ENCODE data around the gene RAI1.

The RAI1 gene

GRCh38 chr17:17816240-17816814 lies 135.1 kb downstream of the RAI1 start:
- no peak overlapping the region for H3K4me3 ChIP-seq (ENCODE audit: extremely low read depth, insufficient read depth, low read length, poor library complexity, severe bottlenecking)
- no peaks in the 10 kb centered on the region for H3K9me3 ChIP-seq (ENCODE audit: control insufficient read depth, low read length)
- H3K27ac ChIP-seq (ENCODE audit: low read depth, low read length, severe bottlenecking) = no peak overlapping the region
- peaks cover 82% of the 10 kb centered on the region for H3K36me3 ChIP-seq (ENCODE audit: control insufficient read depth, insufficient read depth, low read length)
- WGBS, 2 experiments (ENCODE audit: insufficient coverage in 2 of 2) = 96 to 97% methylated on average over 17 to 22 of the region's 22 CpGs
- peaks cover 28% of the 10 kb centered on the region for H3K4me1 ChIP-seq (ENCODE audit: control insufficient read depth, insufficient read depth, low read length, poor library complexity, severe bottlenecking)

- no peak overlapping the region for H3K4me3 ChIP-seq (ENCODE audit: extremely low read depth, insufficient read depth, low read length, poor library complexity, severe bottlenecking)
- peaks cover 83% of the 10 kb centered on the region for H3K36me3 ChIP-seq (ENCODE audit: control insufficient read depth, insufficient read depth, low read length)
- 88 to 97% methylated on average over 9 to 21 of the region's 24 CpGs for WGBS, 2 experiments (ENCODE audit: insufficient coverage in 2 of 2)
- no peak overlapping the region for H3K27ac ChIP-seq (ENCODE audit: low read depth, low read length, severe bottlenecking)
- no peaks in the 10 kb centered on the region for H3K9me3 ChIP-seq (ENCODE audit: control insufficient read depth, low read length)
- peaks cover 27% of the 10 kb centered on the region for H3K4me1 ChIP-seq (ENCODE audit: control insufficient read depth, insufficient read depth, low read length, poor library complexity, severe bottlenecking)
These were observed 135.7 kb downstream of the RAI1 start for GRCh38 chr17:17816831-17817551.

- peaks cover 30% of the 10 kb centered on the region for H3K4me1 ChIP-seq (ENCODE audit: control insufficient read depth, insufficient read depth, low read length, poor library complexity, severe bottlenecking)
- H3K4me3 ChIP-seq (ENCODE audit: extremely low read depth, insufficient read depth, low read length, poor library complexity, severe bottlenecking) = no peak overlapping the region
- WGBS, 2 experiments (ENCODE audit: insufficient coverage in 2 of 2) = 95 to 96% methylated on average over 9 to 10 of the region's 10 CpGs
- H3K9me3 ChIP-seq (ENCODE audit: control insufficient read depth, low read length) = no peaks in the 10 kb centered on the region
- no peak overlapping the region for H3K27ac ChIP-seq (ENCODE audit: low read depth, low read length, severe bottlenecking)
- H3K36me3 ChIP-seq (ENCODE audit: control insufficient read depth, insufficient read depth, low read length) = peaks cover 88% of the 10 kb centered on the region
These were observed 136.3 kb downstream of the RAI1 start for GRCh38 chr17:17817552-17817947.

GRCh38 chr17:17818088-17818526 lies 136.8 kb downstream of the RAI1 start:
- peaks cover 36% of the 10 kb centered on the region for H3K4me1 ChIP-seq (ENCODE audit: control insufficient read depth, insufficient read depth, low read length, poor library complexity, severe bottlenecking)
- H3K27ac ChIP-seq (ENCODE audit: low read depth, low read length, severe bottlenecking) = no peak overlapping the region
- peaks cover 86% of the 10 kb centered on the region for H3K36me3 ChIP-seq (ENCODE audit: control insufficient read depth, insufficient read depth, low read length)
- no peaks in the 10 kb centered on the region for H3K9me3 ChIP-seq (ENCODE audit: control insufficient read depth, low read length)
- no peak overlapping the region for H3K4me3 ChIP-seq (ENCODE audit: extremely low read depth, insufficient read depth, low read length, poor library complexity, severe bottlenecking)
- 83 to 86% methylated on average over 8 to 10 of the region's 10 CpGs for WGBS, 2 experiments (ENCODE audit: insufficient coverage in 2 of 2)

GRCh38 chr17:17819111-17819510 lies 137.9 kb downstream of the RAI1 start:
- peaks cover 41% of the 10 kb centered on the region for H3K4me1 ChIP-seq (ENCODE audit: control insufficient read depth, insufficient read depth, low read length, poor library complexity, severe bottlenecking)
- H3K27ac ChIP-seq (ENCODE audit: low read depth, low read length, severe bottlenecking) = no peak overlapping the region
- 93 to 99% methylated on average over 6 of the region's 12 CpGs for WGBS, 2 experiments (ENCODE audit: insufficient coverage in 2 of 2)
- H3K4me3 ChIP-seq (ENCODE audit: extremely low read depth, insufficient read depth, low read length, poor library complexity, severe bottlenecking) = no peak overlapping the region
- peaks cover 76% of the 10 kb centered on the region for H3K36me3 ChIP-seq (ENCODE audit: control insufficient read depth, insufficient read depth, low read length)
- no peaks in the 10 kb centered on the region for H3K9me3 ChIP-seq (ENCODE audit: control insufficient read depth, low read length)

- WGBS, 2 experiments (ENCODE audit: insufficient coverage in 2 of 2) = 79 to 80% methylated on average over 9 to 11 of the region's 12 CpGs
- H3K4me3 ChIP-seq (ENCODE audit: extremely low read depth, insufficient read depth, low read length, poor library complexity, severe bottlenecking) = no peak overlapping the region
- H3K36me3 ChIP-seq (ENCODE audit: control insufficient read depth, insufficient read depth, low read length) = peaks cover 71% of the 10 kb centered on the region
- H3K27ac ChIP-seq (ENCODE audit: low read depth, low read length, severe bottlenecking) = no peak overlapping the region
- peaks cover 46% of the 10 kb centered on the region for H3K4me1 ChIP-seq (ENCODE audit: control insufficient read depth, insufficient read depth, low read length, poor library complexity, severe bottlenecking)
- H3K9me3 ChIP-seq (ENCODE audit: control insufficient read depth, low read length) = no peaks in the 10 kb centered on the region
These were observed 138.3 kb downstream of the RAI1 start for GRCh38 chr17:17819561-17819995.

- peaks cover 50% of the 10 kb centered on the region for H3K4me1 ChIP-seq (ENCODE audit: control insufficient read depth, insufficient read depth, low read length, poor library complexity, severe bottlenecking)
- H3K9me3 ChIP-seq (ENCODE audit: control insufficient read depth, low read length) = no peaks in the 10 kb centered on the region
- H3K4me3 ChIP-seq (ENCODE audit: extremely low read depth, insufficient read depth, low read length, poor library complexity, severe bottlenecking) = no peak overlapping the region
- WGBS, 2 experiments (ENCODE audit: insufficient coverage in 2 of 2) = 93 to 95% methylated on average over 6 of the region's 10 CpGs
- no peak overlapping the region for H3K27ac ChIP-seq (ENCODE audit: low read depth, low read length, severe bottlenecking)
- H3K36me3 ChIP-seq (ENCODE audit: control insufficient read depth, insufficient read depth, low read length) = peaks cover 66% of the 10 kb centered on the region
These were observed 138.8 kb downstream of the RAI1 start for GRCh38 chr17:17820046-17820445.

GRCh38 chr17:17820463-17821158 lies 139.4 kb downstream of the RAI1 start:
- Histone ChIP-seq H3K4me3 (ENCODE audit: extremely low read depth, insufficient read depth, low read length, poor library complexity, severe bottlenecking) (no peak overlapping the region), H3K9me3 (ENCODE audit: control insufficient read depth, low read length) (no peaks in the 10 kb centered on the region), H3K36me3 (ENCODE audit: control insufficient read depth, insufficient read depth, low read length) (peaks cover 61% of the 10 kb centered on the region), H3K4me1 (ENCODE audit: control insufficient read depth, insufficient read depth, low read length, poor library complexity, severe bottlenecking) (peaks cover 53% of the 10 kb centered on the region), H3K27ac (ENCODE audit: low read depth, low read length, severe bottlenecking) (no peak overlapping the region)
- 97 to 100% methylated on average over 5 to 6 of the region's 7 CpGs for WGBS, 2 experiments (ENCODE audit: insufficient coverage in 2 of 2)

- Histone ChIP-seq H3K27ac (ENCODE audit: low read depth, low read length, severe bottlenecking) (no peak overlapping the region), H3K36me3 (ENCODE audit: control insufficient read depth, insufficient read depth, low read length) (peaks cover 55% of the 10 kb centered on the region), H3K4me3 (ENCODE audit: extremely low read depth, insufficient read depth, low read length, poor library complexity, severe bottlenecking) (no peak overlapping the region), H3K4me1 (ENCODE audit: control insufficient read depth, insufficient read depth, low read length, poor library complexity, severe bottlenecking) (peaks cover 53% of the 10 kb centered on the region), H3K9me3 (ENCODE audit: control insufficient read depth, low read length) (no peaks in the 10 kb centered on the region)
- 67 to 71% methylated on average over 1 of the region's 1 CpG for WGBS, 2 experiments (ENCODE audit: insufficient coverage in 2 of 2)
These were observed 140.9 kb downstream of the RAI1 start for GRCh38 chr17:17822189-17822588.

- Histone ChIP-seq H3K9me3 (ENCODE audit: control insufficient read depth, low read length) (no peaks in the 10 kb centered on the region), H3K4me1 (ENCODE audit: control insufficient read depth, insufficient read depth, low read length, poor library complexity, severe bottlenecking) (peaks cover 53% of the 10 kb centered on the region), H3K4me3 (ENCODE audit: extremely low read depth, insufficient read depth, low read length, poor library complexity, severe bottlenecking) (peak overlapping the region; percentile 34), H3K36me3 (ENCODE audit: control insufficient read depth, insufficient read depth, low read length) (peaks cover 54% of the 10 kb centered on the region), H3K27ac (ENCODE audit: low read depth, low read length, severe bottlenecking) (no peak overlapping the region)
- 90 to 93% methylated on average over 3 of the region's 3 CpGs for WGBS, 2 experiments (ENCODE audit: insufficient coverage in 2 of 2)
These were observed 141.4 kb downstream of the RAI1 start for GRCh38 chr17:17822616-17823015.
